ENCODE data around the gene GTF2F2. TPM values are rescaled to one million over a fixed set of nuclear protein-coding genes. Genes with fewer than 3 reads are reported as not detected.
A peak's percentile ranks its signal among the peaks of the same experiment; 100 is the strongest.

The GTF2F2 gene
- total RNA-seq, 2 experiments from 2014 or later: 18.8 to 19.6 TPM

GRCh38 chr13:45103449-45103848 is 16.9 kb upstream of the GTF2F2 start:
- H3K4me3 Mint-ChIP-seq: no peak overlapping the region
- H3K36me3 Mint-ChIP-seq (ENCODE audit: low read depth): no peaks in the 10 kb centered on the region
- no peaks in the 10 kb centered on the region for H3K4me1 Mint-ChIP-seq (ENCODE audit: low read depth)
- H3K27ac Mint-ChIP-seq: no peak overlapping the region
- ATAC-seq (no peak), DNase-seq (no peak)
- no peaks in the 10 kb centered on the region for H3K9me3 Mint-ChIP-seq (ENCODE audit: insufficient read depth)
- ChIA-PET POLR2A (no interaction called here), CTCF (interaction anchor here (0.8 kb wide), 1 partner anchor 10 kb away, joined by 3 read pairs; no protein-coding TSS in a partner anchor)
- H3K27me3 Mint-ChIP-seq (ENCODE audit: low read depth): peaks cover 9% of the 10 kb centered on the region

- ChIA-PET POLR2A (no interaction called here), CTCF (no interaction called here)
- Mint-ChIP-seq H3K4me3 (no peak overlapping the region), H3K4me1 (ENCODE audit: low read depth) (peaks cover 6% of the 10 kb centered on the region), H3K9me3 (ENCODE audit: insufficient read depth) (no peaks in the 10 kb centered on the region), H3K27ac (no peak overlapping the region), H3K27me3 (ENCODE audit: low read depth) (peaks cover 13% of the 10 kb centered on the region), H3K36me3 (ENCODE audit: low read depth) (no peaks in the 10 kb centered on the region)
- DNase-seq: no peak
- ATAC-seq: no peak
Measured at GRCh38 chr13:45104261-45104660, 16.0 kb upstream of the GTF2F2 start.

- Mint-ChIP-seq H3K27me3 (ENCODE audit: low read depth) (peaks cover 13% of the 10 kb centered on the region), H3K36me3 (ENCODE audit: low read depth) (no peaks in the 10 kb centered on the region), H3K4me3 (no peak overlapping the region), H3K9me3 (ENCODE audit: insufficient read depth) (no peaks in the 10 kb centered on the region), H3K4me1 (ENCODE audit: low read depth) (peaks cover 8% of the 10 kb centered on the region), H3K27ac (no peak overlapping the region)
- no peak for DNase-seq
- ATAC-seq: no peak
- POLR2A ChIA-PET: no interaction called here
- CTCF ChIA-PET: no interaction called here
Measured at GRCh38 chr13:45105895-45106294, 14.4 kb upstream of the GTF2F2 start.

GRCh38 chr13:45107539-45107938 is 12.8 kb upstream of the GTF2F2 start:
- H3K27me3 Mint-ChIP-seq (ENCODE audit: low read depth): peaks cover 13% of the 10 kb centered on the region
- ChIA-PET POLR2A (no interaction called here), CTCF (no interaction called here)
- no peaks in the 10 kb centered on the region for H3K9me3 Mint-ChIP-seq (ENCODE audit: insufficient read depth)
- no peaks in the 10 kb centered on the region for H3K36me3 Mint-ChIP-seq (ENCODE audit: low read depth)
- H3K4me1 Mint-ChIP-seq (ENCODE audit: low read depth): peaks cover 8% of the 10 kb centered on the region
- DNase-seq (no peak), ATAC-seq (no peak)
- H3K4me3 Mint-ChIP-seq: no peak overlapping the region
- H3K27ac Mint-ChIP-seq: no peak overlapping the region

GRCh38 chr13:45108716-45109101 is 11.6 kb upstream of the GTF2F2 start:
- ChIA-PET POLR2A (interaction anchor here (1.4 kb wide), 1 partner anchor 10 kb away, joined by 4 read pairs; no protein-coding TSS in a partner anchor), CTCF (interaction anchor here (1.1 to 1.2 kb wide), 2 partner anchors 9 to 184 kb away, joined by 3 read pairs; no protein-coding TSS in a partner anchor)
- Mint-ChIP-seq H3K27me3 (ENCODE audit: low read depth) (peaks cover 13% of the 10 kb centered on the region), H3K9me3 (ENCODE audit: insufficient read depth) (no peaks in the 10 kb centered on the region), H3K4me1 (ENCODE audit: low read depth) (peaks cover 8% of the 10 kb centered on the region), H3K27ac (peak overlapping the region; percentile 20), H3K4me3 (no peak overlapping the region), H3K36me3 (ENCODE audit: low read depth) (no peaks in the 10 kb centered on the region)
- ATAC-seq (peak; percentile 36), DNase-seq (peak; percentile 28)

GRCh38 chr13:45109102-45109720 is 11.1 kb upstream of the GTF2F2 start:
- ChIA-PET POLR2A (interaction anchor here (0.7 to 1.4 kb wide), 2 partner anchors 9 to 23 kb away, joined by 4 read pairs; no protein-coding TSS in a partner anchor), CTCF (interaction anchor here (1.1 to 1.2 kb wide), 2 partner anchors 8 to 184 kb away, joined by 3 read pairs; no protein-coding TSS in a partner anchor)
- Mint-ChIP-seq H3K27me3 (ENCODE audit: low read depth) (peaks cover 10% of the 10 kb centered on the region), H3K36me3 (ENCODE audit: low read depth) (no peaks in the 10 kb centered on the region), H3K4me3 (peak overlapping the region; percentile 8), H3K9me3 (ENCODE audit: insufficient read depth) (no peaks in the 10 kb centered on the region), H3K27ac (peak overlapping the region; percentile 20), H3K4me1 (ENCODE audit: low read depth) (peaks cover 8% of the 10 kb centered on the region)
- DNase-seq (peak; percentile 27), ATAC-seq (peak; percentile 82)

- no peak overlapping the region for H3K27ac Mint-ChIP-seq
- H3K27me3 Mint-ChIP-seq (ENCODE audit: low read depth): peaks cover 4% of the 10 kb centered on the region
- ATAC-seq: no peak
- DNase-seq: no peak
- peaks cover 11% of the 10 kb centered on the region for H3K4me1 Mint-ChIP-seq (ENCODE audit: low read depth)
- ChIA-PET CTCF (interaction anchor here (1.1 kb wide), 1 partner anchor 10 kb away, joined by 3 read pairs; no protein-coding TSS in a partner anchor), POLR2A (interaction anchor here (0.6 kb wide), 1 partner anchor 1255 kb away, joined by 3 read pairs; no protein-coding TSS in a partner anchor)
- H3K9me3 Mint-ChIP-seq (ENCODE audit: insufficient read depth): no peaks in the 10 kb centered on the region
- no peak overlapping the region for H3K4me3 Mint-ChIP-seq
- no peaks in the 10 kb centered on the region for H3K36me3 Mint-ChIP-seq (ENCODE audit: low read depth)
Measured at GRCh38 chr13:45113233-45114224, 6.8 kb upstream of the GTF2F2 start.

GRCh38 chr13:45119469-45119990 is 780 bp upstream of the GTF2F2 start:
- H3K27ac Mint-ChIP-seq: no peak overlapping the region
- DNase-seq: peak; percentile 72
- H3K36me3 Mint-ChIP-seq (ENCODE audit: low read depth): peaks cover 2% of the 10 kb centered on the region
- no peak overlapping the region for H3K4me3 Mint-ChIP-seq
- ATAC-seq: peak; percentile 71
- no peaks in the 10 kb centered on the region for H3K27me3 Mint-ChIP-seq (ENCODE audit: low read depth)
- POLR2A ChIA-PET: interaction anchor here (0.8 to 1.5 kb wide), 3 partner anchors 17 to 201 kb away, joined by 3 to 8 read pairs (median 3); no protein-coding TSS in a partner anchor
- CTCF ChIA-PET: interaction anchor here (0.9 to 2.6 kb wide), 6 partner anchors 18 to 190 kb away, joined by 3 to 13 read pairs (median 5); no protein-coding TSS in a partner anchor
- no peaks in the 10 kb centered on the region for H3K9me3 Mint-ChIP-seq (ENCODE audit: insufficient read depth)
- H3K4me1 Mint-ChIP-seq (ENCODE audit: low read depth): peaks cover 8% of the 10 kb centered on the region

- no peak overlapping the region for H3K4me3 Mint-ChIP-seq
- ChIA-PET CTCF (interaction anchor here (1.2 to 2.6 kb wide), 3 partner anchors 20 to 188 kb away, joined by 3 to 13 read pairs (median 5); no protein-coding TSS in a partner anchor), POLR2A (no interaction called here)
- peaks cover 8% of the 10 kb centered on the region for H3K4me1 Mint-ChIP-seq (ENCODE audit: low read depth)
- H3K36me3 Mint-ChIP-seq (ENCODE audit: low read depth): peaks cover 2% of the 10 kb centered on the region
- ATAC-seq: no peak
- no peak for DNase-seq
- no peaks in the 10 kb centered on the region for H3K9me3 Mint-ChIP-seq (ENCODE audit: insufficient read depth)
- H3K27ac Mint-ChIP-seq: no peak overlapping the region
- no peaks in the 10 kb centered on the region for H3K27me3 Mint-ChIP-seq (ENCODE audit: low read depth)
Measured at GRCh38 chr13:45120967-45121831, 889 bp downstream of the GTF2F2 start.

- ChIA-PET POLR2A (interaction anchor here (0.6 kb wide), 1 partner anchor 40 kb away, joined by 3 read pairs; no protein-coding TSS in a partner anchor), CTCF (no interaction called here)
- no peak for ATAC-seq
- H3K27ac Mint-ChIP-seq: no peak overlapping the region
- no peak for DNase-seq
- H3K4me1 Mint-ChIP-seq (ENCODE audit: low read depth): peaks cover 4% of the 10 kb centered on the region
- H3K4me3 Mint-ChIP-seq: no peak overlapping the region
- H3K9me3 Mint-ChIP-seq (ENCODE audit: insufficient read depth): no peaks in the 10 kb centered on the region
- peaks cover 2% of the 10 kb centered on the region for H3K36me3 Mint-ChIP-seq (ENCODE audit: low read depth)
- H3K27me3 Mint-ChIP-seq (ENCODE audit: low read depth): no peaks in the 10 kb centered on the region
Measured at GRCh38 chr13:45122941-45123340, 2.6 kb downstream of the GTF2F2 start.

All from activated CD8-positive, alpha-beta T cell treated with anti-CD3 and anti-CD28 coated beads, Interleukin-2, amount 10 ng/mL, durations not matched to agents 7 days and 5 days (primary cell).